HG03280 (cell line): ENCODE data around the gene ST3GAL3.

Experiments
- ATAC-seq: cut with Tn5 transposase; IDR thresholded peaks from one replicate; pipeline ENCODE4 v1.9.1; 2021; ENCODE audit warnings: mild to moderate bottlenecking, moderate library complexity; ENCODE audit not compliant: unreplicated experiment

ST3GAL3 gene

DNA sequence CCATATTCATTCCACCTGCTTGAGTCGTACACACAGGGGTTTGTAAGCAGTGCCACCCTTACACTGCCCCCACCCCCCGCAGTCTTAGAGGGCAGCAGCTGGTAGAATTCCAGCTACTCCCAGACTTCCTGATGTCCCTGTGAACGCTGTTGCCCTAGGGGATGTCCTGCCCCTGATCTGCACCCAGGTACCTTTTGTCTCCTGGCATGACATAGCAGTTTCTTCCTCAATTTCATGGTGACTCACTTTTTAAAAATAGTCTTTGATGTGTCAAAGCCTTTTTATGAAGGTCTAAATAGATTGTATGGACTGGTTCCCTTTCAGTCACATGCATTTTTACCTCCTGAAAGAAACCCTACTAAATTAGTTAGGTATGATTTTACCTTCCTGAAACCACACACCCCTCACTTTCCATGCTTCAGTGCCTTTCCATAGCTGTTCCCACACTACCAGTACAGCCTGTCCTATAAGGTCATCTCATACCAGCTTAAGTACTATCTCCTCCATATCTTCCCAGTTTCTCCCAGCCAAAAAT is 76.4 kb downstream of the ST3GAL3 start:
- ATAC-seq, result no peak

DNA sequence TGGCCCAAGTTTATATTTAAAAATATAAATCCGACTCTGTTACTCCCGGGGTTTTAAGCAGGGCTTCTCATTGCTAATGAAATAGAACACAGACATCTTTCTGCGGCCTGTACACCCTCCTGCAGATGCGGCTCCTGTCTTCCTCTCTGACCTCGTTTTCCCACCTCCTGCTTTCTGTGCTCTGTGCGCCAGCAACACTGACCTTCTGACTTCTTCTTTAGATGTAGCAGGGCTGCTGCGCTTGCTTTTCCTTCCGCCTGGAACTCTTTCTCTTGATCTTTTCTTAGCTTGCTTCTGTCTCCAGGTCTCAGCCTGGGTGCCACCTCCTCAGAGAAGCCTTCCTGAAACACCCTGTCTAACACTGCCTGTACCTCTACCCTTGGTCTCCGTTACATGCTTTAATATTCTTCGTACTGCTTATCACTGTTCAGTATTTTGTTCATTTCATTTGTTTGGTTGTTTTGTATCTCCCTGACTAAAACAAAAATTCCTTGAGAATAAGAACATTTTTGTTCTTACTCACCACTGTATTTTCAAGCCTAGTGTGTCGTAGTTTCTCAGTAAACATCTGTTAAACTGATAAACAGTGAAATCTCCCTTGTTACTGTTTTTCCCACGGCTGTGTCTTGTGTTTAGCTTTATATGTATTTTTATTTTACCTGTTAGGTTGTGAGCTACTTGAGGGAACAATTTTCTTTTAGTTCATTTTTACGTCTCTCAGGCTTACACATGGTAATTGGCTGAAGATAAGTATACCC is 79.0 kb downstream of the ST3GAL3 start:
- no peak for ATAC-seq

DNA sequence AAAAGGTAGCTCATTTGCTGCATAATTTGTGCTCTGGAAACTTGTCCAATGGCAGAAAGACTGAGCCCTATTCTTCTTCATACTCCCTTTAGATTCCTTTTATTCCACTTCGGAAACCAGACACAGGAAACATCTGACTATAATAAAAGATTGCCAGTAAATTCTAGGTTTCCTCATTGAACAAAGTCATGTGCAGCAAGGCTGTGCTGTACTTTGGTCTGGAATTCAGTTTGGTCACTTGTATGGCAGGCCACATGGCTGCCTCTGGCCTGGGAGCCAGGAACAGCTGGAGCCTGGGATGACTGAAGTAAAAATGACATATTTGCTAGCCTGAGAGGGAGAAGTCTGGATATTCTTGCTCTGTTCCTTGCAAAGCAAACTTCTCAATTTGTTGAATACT is 79.6 kb downstream of the ST3GAL3 start:
- no peak for ATAC-seq

DNA sequence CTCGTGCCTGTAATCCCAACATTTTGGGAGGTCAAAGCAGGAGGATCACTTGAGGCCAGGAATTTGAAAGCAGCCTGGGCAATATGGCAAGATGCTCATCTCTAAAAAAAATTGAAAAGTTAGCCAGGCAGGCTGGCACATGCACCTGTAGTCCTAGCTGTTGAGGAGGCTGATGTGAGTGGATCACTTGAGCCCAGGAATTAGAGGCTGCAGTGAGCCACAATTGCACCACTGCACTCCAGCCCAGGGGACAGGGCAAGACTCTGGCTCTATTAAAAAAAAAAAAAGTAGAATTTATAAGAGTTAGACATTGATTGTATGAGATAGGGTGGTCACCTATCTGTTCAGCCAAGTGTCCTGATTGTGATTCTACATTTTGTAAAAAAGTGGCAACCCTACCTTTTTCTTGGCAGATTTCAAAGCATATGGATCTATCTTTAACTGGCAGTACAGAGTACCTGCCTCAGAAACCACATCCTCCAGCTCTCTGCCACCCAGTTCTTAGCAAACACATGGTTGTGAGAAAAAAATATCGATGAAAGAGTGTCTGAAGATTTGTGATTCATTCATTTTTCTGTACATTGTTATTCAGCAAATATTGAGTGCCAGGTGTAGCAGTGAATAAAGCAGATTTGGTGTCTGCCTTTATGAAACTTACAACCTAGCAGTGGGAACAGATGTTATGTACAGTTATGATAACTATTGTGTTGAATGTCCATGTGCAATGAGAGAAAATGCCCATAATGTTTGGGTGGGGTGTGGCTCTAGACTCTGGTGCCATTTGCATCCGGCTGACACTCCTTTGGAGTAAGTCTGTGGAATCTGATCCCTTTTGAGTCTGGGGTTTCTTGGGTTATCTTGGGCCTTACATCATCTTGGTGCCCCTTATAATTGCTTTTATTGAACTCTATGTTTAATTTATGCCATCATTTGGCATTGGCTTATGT is 82.5 kb downstream of the ST3GAL3 start:
- no peak for ATAC-seq

DNA sequence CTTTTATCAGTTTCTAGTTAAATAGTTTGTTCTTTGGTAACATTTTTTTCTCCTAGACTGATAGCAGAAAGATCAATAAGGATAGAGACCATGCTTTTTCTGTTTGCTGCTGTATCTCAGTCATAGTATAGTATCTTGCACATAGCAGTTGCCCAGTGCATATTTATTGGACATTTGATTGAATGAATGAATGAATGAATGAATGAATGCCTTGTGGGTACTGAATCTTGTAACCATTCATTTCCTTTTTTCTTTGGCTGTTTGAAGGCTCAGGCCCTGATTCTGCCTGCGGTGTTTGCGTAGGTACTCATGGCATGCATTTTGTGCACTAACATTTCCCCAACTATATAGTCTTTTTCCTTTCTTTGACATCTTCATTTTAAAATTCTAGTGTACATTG is 83.9 kb downstream of the ST3GAL3 start:
- ATAC-seq, result no peak

DNA sequence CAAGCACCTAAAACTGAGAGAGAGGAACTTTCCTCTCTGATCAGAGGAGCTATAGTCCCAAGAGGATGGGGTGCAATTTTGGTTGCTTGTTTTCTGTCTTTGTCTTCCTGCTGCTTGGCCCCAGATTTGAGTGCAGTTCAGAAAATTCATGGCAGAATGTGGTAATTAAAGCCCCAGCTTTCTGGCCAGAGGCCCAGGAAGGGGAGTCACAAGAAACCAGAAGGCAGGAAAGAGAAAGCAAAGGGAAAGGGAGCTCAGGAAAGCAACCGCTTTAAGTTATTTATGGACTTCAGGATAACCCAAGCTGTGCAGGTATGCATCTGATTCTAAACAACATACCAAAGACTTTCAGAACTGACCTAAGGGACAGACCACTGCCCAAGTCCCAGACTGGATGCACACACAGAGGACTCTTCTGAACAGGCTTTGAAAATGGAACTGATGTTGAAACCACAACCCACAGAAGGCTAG is 88.8 kb downstream of the ST3GAL3 start:
- ATAC-seq, result no peak

DNA sequence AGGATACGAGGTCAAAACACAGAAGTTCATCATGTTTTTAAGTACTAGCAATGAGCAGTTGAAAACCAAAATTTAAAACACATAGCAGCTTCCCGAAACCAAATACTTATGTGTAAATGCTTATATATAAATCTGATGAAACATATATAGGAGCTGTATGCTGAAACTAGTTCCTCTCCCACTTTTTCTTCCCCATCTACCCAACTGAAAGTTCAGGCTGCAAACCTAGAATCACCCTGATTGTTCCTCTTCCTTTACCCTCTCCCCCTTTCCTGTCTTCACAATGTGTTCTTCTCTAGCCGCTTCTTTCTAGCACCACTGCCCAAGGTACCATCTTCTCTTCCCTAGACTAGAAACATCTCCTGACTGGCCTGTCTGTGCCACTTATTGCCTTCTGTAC is 90.6 kb downstream of the ST3GAL3 start:
- ATAC-seq, result no peak

DNA sequence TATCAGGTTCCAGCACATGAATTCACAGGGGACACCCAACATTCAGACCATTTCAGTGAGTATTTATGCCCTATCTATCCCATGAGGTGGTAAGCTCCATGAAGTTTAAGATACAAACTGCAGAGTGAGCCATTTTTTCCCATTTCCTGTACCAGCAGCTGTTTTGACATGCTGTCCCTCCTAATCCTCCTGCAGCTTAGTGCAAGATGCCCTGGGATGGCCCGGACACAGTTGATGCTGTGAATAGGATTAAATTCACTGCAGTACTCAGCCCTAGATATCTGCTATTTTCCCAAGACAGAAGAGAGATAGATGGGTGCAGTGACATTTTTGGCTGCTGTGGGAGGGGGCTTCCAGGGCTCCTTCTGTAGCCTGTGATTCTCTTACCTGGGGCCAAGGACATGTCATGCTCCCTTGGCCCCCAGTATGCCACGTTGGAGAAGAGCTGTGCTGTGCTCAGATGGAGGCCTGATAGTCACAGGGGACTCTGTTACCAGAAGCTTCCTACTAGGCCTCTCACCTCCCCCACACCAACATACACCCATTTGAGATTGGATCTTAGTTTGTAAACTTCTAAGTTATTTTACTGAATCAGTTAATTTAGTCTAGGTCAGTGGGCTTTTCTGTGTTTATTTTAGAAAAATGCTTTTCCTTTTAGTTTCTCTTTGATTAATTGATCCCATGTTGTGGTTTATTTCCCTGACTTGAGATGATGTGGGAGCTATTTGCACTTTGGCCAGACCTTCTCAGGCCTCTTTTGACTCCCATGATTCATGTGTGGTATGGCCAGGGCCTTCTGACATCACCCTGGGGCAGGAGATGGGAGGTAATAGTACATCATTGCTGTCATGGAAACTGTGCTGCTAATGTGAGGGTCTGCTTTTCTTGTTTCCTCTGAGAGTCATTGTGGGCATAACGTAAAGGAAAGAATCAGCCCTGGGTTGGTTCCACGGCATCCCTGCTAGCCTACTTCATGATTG is 92.6 kb downstream of the ST3GAL3 start:
- ATAC-seq, result no peak

DNA sequence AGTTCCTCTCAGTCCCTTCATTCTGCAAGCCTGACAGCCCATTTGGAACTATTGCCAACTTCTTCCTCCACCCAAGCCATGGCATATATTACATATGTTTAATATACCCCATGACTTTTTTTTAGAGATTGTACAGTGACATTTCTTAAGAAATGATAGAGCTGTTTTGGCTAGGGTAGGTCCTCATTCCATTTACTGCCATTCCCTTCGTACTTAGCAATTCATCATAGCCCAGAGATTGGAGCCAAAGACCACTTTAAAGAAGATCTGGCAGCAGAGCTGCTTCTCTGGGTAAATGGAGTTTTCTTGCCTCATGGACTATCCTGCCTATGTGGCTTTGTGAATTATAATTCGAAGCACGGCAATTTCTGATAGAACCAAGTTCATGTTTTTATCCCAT is 93.4 kb downstream of the ST3GAL3 start:
- no peak for ATAC-seq

DNA sequence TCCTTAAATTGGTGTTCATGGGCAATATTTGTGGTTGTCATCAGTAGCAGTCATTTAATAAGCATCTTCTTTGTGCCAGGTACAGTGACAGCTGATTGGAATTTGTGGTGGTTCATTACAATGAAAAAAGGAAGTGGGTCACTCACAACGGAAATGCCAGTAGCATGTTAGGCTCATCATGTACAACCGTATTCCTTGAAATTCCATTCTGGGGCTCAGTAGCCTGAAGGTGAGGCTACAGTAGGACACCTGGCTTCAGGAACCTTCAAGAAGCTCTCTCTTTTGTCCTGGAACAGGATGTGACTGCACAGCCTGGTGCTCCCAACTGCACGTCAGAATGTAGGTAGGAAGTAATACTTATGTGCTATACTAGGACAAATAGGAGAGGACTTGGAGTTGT is 93.9 kb downstream of the ST3GAL3 start:
- no peak for ATAC-seq

DNA sequence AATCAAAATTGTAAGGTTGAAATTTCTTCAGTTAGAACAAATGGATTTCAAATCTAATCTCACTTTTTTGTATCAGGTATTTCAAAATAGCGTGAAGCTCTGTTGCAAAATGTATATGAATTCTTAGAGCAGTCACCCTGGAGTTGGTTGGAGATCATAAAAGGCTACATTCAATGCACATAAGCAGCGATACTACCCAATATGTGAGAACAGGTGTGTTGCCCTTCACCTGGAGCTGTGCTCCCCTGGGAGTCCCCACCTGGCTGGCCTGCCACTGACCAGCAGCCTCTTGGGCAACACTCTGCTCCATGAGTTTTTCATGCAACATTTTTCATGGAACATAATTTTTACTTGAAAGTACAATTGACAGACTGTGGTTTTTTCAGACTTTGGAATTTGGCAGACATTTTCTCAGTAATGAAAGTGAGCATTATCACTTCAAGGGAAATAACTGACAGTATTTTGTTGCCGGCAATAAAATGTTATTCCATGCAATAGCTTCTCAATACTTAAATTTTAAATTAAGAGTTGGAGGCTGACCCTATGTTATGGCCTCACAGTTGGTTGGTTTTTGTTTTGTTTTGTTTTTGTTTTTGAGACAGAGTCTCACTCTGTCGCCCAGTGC is 95.1 kb downstream of the ST3GAL3 start:
- ATAC-seq, result no peak

DNA sequence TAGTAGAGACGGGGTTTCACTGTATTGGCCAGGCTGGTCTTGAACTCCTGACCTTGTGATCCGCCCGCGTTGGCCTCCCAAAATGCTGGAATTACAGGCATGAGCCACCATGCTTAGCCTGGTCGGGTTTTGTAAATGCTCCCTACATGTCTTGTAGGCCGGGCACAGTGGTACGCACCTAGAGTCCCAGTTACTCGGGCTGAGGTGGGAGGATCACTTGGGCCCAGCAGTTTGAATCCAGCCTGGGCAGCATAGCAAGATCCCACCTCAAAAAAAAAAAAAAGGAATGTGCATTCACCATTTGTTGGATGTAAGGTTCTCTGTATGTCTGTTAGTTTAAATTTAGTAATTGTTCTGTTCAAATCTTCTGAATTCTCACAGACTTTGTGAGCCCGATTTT is 95.8 kb downstream of the ST3GAL3 start:
- no peak for ATAC-seq

DNA sequence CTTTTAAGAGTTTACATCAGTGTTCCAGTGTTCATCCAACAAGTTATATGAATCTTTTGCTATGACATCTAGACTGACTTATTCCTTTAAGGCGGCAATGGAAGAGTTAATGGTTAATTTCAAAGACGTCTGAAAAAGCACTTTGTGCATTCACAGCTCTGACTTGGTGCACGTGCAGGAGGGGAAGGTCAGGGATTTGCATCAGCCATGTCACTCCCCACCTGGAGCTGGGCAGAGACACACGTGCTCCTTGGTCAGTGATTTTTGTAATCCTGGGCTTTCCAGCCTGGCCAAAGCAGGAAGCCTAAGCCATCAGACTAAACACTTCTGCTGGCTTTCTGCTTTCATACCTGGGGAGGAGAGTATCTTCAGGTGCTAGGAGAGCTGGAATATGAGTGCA is 96.3 kb downstream of the ST3GAL3 start:
- no peak for ATAC-seq

DNA sequence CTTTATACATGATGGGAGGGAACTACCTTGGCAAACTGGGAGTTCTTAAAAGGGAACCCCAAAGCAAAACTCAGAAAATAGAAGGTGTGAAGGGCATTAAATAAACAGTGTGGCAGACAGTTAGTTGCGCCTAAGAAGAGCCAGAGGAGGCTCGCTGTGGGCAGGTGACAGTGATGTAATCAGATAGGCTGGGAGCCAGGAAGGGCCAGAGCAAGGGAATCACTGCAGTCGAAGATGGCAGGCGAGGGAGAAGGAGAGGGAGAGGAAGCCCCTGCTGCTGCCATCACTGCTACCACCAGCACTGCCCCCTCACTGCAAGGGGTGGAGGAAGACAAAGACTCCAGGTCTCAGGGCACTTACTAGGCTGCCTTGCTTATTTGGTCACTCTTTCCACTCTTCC is 97.2 kb downstream of the ST3GAL3 start:
- ATAC-seq, result no peak

DNA sequence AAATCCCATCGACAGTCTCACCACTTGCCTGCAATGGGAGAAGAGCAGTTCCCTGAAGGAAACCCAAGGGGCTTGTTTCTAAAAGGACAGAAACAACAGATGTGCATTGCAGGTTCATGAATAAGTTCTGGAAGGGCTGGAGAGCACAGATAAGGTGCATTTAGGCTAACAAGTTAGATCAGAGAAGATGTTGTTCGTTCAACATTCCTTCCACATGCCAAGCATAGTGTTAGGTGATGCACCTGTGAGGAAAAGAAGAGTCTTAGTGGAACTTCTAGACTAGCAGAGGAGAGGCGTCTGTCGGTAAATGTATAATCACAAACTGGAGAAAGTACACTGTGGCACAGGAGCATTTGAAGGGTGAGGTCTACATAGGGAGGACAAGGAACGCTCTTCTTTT is 98.0 kb downstream of the ST3GAL3 start:
- no peak for ATAC-seq

DNA sequence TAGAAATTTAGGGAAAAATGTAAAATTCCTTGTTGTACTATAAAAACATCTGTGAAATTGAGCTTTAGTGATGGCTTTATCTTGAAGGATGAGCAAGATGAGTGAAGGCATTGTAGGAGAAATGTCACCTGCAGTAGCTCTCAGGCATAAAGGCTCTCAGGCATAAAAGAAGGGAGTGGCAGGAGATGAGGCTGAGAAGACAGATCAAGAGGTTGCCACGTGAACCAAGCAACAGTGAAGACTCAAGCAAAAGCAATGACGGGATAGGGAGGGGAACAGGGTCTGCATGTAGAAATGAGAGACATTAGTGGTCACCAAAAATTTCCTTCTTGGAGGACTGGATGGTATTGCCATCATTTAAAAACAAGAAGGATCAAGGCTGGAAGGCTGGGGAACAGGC is 98.8 kb downstream of the ST3GAL3 start:
- ATAC-seq, result no peak

DNA sequence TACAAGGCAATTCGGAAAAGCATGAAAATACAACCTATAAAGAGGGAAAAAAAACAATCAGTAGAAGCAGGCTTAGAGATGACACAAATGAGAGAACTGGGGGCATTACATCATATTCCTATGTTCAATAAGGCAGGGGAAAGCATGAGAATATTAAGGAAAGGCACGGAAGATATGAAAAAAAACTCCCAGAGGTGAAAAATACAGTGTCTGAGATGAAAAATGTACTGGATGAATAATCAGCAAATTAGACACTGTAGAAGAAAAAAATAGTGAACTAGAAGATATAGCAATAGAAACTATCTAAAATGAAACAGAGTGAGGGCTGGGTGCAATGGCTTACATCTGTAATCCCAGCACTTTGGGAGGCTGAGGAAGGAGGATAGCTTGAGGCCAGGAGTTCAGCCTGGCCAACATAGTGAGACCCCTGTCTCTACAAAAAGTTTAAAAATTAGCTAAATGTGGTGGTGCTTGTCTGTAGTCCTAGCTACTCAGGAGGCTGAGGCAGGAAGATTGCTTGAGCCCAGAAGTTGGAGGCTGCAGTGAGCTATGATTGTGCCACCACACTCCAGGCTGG is 101.8 kb downstream of the ST3GAL3 start:
- no peak for ATAC-seq

DNA sequence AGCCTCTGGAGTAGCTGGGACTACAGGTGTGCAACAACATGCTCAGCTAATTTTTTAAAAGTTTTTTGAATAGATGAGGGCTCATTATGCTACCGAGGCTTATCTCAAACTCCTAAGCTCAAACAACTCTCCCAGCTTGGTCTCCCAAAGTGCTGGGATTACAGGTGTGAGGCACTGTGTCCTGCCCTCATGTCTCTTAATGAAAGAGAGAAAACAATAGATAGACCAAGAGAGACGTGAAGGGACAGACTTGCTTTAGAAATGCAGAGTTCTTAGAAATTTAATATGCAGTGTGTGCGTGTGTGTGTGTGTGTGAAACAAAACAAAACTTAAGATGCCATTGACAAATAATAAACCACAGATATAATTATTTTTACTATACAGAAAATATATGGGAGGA is 105.2 kb downstream of the ST3GAL3 start:
- no peak for ATAC-seq

DNA sequence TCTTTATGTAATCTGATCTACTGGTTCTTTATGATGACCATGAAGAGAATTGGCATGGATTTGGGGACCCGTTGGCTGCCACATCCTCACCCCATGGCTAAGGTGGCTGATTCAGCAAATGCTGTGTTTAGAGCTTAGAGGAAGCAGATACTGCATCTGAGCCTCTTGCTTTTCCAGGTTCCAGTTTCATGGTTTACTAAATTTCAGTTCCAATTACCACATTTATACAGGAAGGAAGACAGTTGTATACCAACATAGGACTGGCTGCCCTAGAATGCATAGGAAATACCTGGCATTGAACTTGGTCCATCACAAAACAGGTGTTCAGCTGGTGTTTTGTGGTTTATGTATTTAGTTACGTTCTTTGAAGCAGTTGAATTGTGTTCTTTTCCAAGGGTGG is 107.1 kb downstream of the ST3GAL3 start:
- ATAC-seq, result no peak
